Prostate gland (tissue), 2 donors: ENCODE measurements around the gene RNH1.

ENCODE experiments used
- POLR2A ChIP-seq: fragments of 450-650 bp; IDR thresholded peaks from one replicate; pipeline ENCODE4 v1.6.1; 2016; ENCODE audit warnings: antibody characterized with exemption, mild to moderate bottlenecking
- POLR2AphosphoS5 ChIP-seq: sonication (generic); formaldehyde crosslinking; IDR thresholded peaks from one replicate; pipeline ENCODE4 v1.6.1; 2017; ENCODE audit warnings: antibody characterized with exemption
- TF ChIP-seq, protein P1 (sequence below), 4 experiments: fragments of 200-600 bp in 2 of 4; fragments of 450-650 bp in 2 of 4; sonication (generic) in 2 of 4; IDR thresholded peaks; 1 replicate in 3 of 4; 2 replicates in 1 of 4; pipeline ENCODE4 v1.5.1; 2016 to 2019; ENCODE audit warnings: antibody characterized with exemption in 4 of 4, mild to moderate bottlenecking in 2 of 4, moderate library complexity in 2 of 4

DNA sequence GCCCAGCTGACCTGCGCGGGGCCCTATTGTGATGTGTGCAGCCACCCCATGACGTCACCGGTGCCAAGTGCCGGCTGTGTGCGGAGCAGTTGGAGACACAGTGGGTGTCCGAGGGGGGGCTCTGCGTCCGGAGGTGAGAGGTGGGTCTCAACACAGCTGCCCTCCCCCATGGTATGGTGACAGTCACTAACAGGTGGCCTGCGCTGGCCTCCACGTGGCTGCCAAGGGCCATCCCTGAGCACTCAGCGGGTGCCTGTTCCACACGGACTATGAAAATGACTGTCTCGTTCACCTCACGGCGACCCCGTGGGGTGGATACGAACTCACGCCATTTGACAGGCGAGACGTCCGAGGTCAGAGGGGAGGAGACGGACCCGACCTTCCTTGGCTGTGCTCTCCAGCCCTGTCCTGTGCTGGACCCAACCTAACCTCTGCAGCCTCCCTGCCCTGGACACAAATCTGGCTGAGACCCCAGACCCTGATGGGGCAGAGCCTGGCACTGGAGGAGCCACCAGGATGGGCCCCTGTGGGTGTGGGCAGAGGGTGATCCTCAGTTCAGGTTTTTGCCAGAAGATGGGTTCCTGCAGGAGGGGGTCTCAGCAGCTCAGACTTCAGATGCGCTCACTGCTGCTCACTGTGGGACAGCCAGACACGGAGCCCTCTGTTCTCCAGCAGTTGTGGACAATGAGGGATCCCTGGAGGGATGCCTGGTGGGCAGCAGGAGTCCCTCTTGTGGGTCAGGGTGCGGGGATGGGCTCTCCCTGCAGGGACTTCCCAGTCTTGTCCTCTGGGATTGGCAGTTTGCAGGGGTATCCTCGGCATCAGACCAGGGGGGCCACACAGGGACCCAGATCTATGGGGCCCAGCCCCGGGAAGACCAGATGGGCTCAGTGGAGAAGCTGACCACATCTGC, 22.0 kb upstream of the RNH1 start:
- TF ChIP-seq, protein P1, sequence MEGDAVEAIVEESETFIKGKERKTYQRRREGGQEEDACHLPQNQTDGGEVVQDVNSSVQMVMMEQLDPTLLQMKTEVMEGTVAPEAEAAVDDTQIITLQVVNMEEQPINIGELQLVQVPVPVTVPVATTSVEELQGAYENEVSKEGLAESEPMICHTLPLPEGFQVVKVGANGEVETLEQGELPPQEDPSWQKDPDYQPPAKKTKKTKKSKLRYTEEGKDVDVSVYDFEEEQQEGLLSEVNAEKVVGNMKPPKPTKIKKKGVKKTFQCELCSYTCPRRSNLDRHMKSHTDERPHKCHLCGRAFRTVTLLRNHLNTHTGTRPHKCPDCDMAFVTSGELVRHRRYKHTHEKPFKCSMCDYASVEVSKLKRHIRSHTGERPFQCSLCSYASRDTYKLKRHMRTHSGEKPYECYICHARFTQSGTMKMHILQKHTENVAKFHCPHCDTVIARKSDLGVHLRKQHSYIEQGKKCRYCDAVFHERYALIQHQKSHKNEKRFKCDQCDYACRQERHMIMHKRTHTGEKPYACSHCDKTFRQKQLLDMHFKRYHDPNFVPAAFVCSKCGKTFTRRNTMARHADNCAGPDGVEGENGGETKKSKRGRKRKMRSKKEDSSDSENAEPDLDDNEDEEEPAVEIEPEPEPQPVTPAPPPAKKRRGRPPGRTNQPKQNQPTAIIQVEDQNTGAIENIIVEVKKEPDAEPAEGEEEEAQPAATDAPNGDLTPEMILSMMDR (IDR thresholded peaks at IDR 0.05) = no peak
- TF ChIP-seq POLR2A (no peak), POLR2AphosphoS5 (no peak)
